Thyroid gland (tissue), 4 donors: ENCODE measurements around the gene MAP3K5.

Source experiments
- CTCF ChIP-seq, 6 experiments: fragments of 200-600 bp in 3 of 6; fragments of 450-650 bp in 3 of 6; sonication (generic) in 3 of 6; IDR thresholded peaks; one replicate each; pipeline ENCODE4 v1.5.1; 2016 to 2019; ENCODE audit warnings: antibody characterized with exemption in 6 of 6, mild to moderate bottlenecking in 2 of 6, inconsistent platforms in 1 of 6, moderate library complexity in 1 of 6
- POLR2A ChIP-seq, 2 donors: fragments of 450-650 bp; IDR thresholded peaks; one replicate each; pipeline ENCODE4 v1.6.1; 2017; ENCODE audit warnings: antibody characterized with exemption in 2 of 2, mild to moderate bottlenecking in 2 of 2, moderate library complexity in 1 of 2

GRCh38 chr6:136720045-136720770 is 72.1 kb downstream of the MAP3K5 start:
- TF ChIP-seq POLR2A (IDR thresholded peaks at IDR 0.05) (no peak), CTCF (IDR thresholded peaks at IDR 0.05) (no peak)
